Ishikawa (cell line): ENCODE results near the gene DROSHA.

ENCODE experiments used
- CEBPB ChIP-seq: IDR thresholded peaks from 2 replicates; pipeline ENCODE4 v1.6.1; 2012
- CREB1 ChIP-seq: IDR thresholded peaks from 2 replicates; pipeline ENCODE4 v1.6.1; 2012; ENCODE audit warnings: low read depth
- EGR1 ChIP-seq: IDR thresholded peaks from 2 replicates; pipeline ENCODE4 v1.6.1; 2012
- EP300 ChIP-seq: IDR thresholded peaks from 2 replicates; pipeline ENCODE4 v1.6.1; 2012; ENCODE audit warnings: borderline replicate concordance
- FOXM1 ChIP-seq: IDR thresholded peaks from 2 replicates; pipeline ENCODE4 v1.6.1; 2012; ENCODE audit warnings: low read depth, borderline replicate concordance
- NFIC ChIP-seq: IDR thresholded peaks from 2 replicates; pipeline ENCODE4 v1.6.1; 2012
- RAD21 ChIP-seq: IDR thresholded peaks from 2 replicates; pipeline ENCODE4 v1.6.1; 2012; ENCODE audit warnings: low read depth
- TAF1 ChIP-seq: IDR thresholded peaks from 2 replicates; pipeline ENCODE4 v1.6.1; 2012; ENCODE audit warnings: low read depth, mild to moderate bottlenecking
- TCF12 ChIP-seq: IDR thresholded peaks from 2 replicates; pipeline ENCODE4 v1.6.1; 2012; ENCODE audit warnings: low read depth
- TEAD4 ChIP-seq: IDR thresholded peaks from 2 replicates; pipeline ENCODE4 v1.6.1; 2012
- USF1 ChIP-seq: IDR thresholded peaks from 2 replicates; pipeline ENCODE4 v1.6.1; 2012
- YY1 ChIP-seq: IDR thresholded peaks from 2 replicates; pipeline ENCODE4 v1.6.1; 2012; ENCODE audit warnings: low read depth
- ZBTB7A ChIP-seq: IDR thresholded peaks from 2 replicates; pipeline ENCODE4 v1.6.1; 2012; ENCODE audit warnings: low read depth
- TF ChIP-seq, protein P1 (sequence below): IDR thresholded peaks from 2 replicates; pipeline ENCODE4 v1.6.1; 2012
- TF ChIP-seq, protein P2 (sequence below): IDR thresholded peaks from 2 replicates; pipeline ENCODE4 v1.6.1; 2012; ENCODE audit warnings: low read depth, mild to moderate bottlenecking

The DROSHA gene

GRCh38 chr5:31573494-31574142 lies 41.7 kb upstream of the DROSHA start:
- TF ChIP-seq RAD21 (no peak), TEAD4 (no peak), YY1 (no peak), EP300 (no peak)
- TF ChIP-seq, protein P1, sequence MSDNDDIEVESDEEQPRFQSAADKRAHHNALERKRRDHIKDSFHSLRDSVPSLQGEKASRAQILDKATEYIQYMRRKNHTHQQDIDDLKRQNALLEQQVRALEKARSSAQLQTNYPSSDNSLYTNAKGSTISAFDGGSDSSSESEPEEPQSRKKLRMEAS, result no peak

DNA sequence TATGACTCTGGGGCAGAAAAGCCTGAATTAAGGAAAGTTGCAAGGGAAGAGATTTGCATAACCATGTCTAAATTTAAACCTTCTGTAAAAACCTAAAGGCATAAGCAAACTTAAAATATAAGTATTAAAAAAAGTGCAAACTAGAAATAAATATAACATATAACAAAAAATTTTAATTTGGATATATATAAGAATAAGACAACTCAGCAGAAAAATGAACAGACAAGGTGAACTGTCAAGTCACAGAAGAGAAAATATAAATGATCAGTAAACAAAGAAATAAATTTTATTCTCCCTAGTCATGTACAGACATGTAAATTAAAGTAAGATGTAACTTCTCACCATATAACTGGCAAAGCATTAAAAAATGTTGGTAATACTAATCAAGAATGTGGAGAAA lies 37.2 kb upstream of the DROSHA start:
- TF ChIP-seq TCF12 (no peak), TEAD4 (no peak), USF1 (no peak), TAF1 (no peak), CEBPB (no peak), CREB1 (no peak), FOXM1 (no peak), EGR1 (no peak)
- TF ChIP-seq, protein P2, sequence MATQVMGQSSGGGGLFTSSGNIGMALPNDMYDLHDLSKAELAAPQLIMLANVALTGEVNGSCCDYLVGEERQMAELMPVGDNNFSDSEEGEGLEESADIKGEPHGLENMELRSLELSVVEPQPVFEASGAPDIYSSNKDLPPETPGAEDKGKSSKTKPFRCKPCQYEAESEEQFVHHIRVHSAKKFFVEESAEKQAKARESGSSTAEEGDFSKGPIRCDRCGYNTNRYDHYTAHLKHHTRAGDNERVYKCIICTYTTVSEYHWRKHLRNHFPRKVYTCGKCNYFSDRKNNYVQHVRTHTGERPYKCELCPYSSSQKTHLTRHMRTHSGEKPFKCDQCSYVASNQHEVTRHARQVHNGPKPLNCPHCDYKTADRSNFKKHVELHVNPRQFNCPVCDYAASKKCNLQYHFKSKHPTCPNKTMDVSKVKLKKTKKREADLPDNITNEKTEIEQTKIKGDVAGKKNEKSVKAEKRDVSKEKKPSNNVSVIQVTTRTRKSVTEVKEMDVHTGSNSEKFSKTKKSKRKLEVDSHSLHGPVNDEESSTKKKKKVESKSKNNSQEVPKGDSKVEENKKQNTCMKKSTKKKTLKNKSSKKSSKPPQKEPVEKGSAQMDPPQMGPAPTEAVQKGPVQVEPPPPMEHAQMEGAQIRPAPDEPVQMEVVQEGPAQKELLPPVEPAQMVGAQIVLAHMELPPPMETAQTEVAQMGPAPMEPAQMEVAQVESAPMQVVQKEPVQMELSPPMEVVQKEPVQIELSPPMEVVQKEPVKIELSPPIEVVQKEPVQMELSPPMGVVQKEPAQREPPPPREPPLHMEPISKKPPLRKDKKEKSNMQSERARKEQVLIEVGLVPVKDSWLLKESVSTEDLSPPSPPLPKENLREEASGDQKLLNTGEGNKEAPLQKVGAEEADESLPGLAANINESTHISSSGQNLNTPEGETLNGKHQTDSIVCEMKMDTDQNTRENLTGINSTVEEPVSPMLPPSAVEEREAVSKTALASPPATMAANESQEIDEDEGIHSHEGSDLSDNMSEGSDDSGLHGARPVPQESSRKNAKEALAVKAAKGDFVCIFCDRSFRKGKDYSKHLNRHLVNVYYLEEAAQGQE, result no peak

DNA sequence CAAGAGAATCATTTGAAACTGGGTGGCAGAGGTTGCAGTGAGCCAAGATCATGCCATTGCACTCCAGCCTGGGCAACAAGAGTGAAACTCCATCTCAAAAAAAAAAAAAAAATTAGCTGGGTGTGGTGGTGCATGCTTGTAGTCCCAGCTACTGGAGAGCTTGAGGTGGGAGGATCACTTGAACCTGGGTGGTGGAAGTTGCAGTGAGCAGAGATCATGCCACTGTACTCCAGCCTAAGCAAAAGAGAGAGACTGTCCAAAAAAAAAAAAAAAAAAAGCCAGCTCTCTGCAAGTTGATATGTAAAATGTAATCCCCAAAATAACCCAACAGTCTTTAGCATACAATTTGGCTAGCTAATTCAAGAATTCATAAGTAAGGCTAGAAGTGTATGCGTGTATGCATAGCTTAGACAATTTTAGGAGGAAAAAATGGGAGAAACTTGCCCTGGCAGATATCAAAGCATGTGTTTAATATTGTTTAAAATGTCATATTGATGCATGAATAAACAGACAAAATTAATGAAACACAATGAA lies 36.5 kb upstream of the DROSHA start:
- no peak for TF ChIP-seq YY1
- no peak for TF ChIP-seq USF1
- TF ChIP-seq NFIC, result no peak
- TF ChIP-seq, protein P2, result no peak
- no peak for TF ChIP-seq TAF1
- no peak for TF ChIP-seq EP300
- no peak for TF ChIP-seq FOXM1
- TF ChIP-seq EGR1, result no peak
- TF ChIP-seq CEBPB, result no peak
- TF ChIP-seq, protein P1, result no peak
- TF ChIP-seq RAD21, result no peak
- TF ChIP-seq TCF12, result no peak
- no peak for TF ChIP-seq ZBTB7A

DNA sequence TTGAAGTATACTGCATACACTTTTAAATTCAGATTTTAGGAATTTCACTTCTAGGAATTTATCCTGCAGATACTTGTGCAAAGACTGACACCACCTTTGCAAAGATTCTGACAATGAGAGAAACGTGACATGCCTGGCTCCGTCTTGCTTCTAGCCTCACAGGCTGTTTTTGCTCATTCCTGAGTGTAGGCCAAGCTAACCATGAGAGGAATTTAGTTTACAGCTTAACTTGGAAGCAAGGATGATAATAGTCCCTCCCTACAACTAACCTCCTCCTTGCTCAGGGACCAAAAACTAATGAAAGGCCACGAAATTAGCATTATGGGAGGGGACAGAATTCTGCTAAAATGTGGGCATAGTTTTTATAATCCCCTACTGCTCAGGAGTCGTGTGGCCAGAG lies 31.3 kb upstream of the DROSHA start:
- TF ChIP-seq, protein P2, result no peak
- no peak for TF ChIP-seq CEBPB
- TF ChIP-seq TCF12, result no peak
- no peak for TF ChIP-seq ZBTB7A
- TF ChIP-seq TEAD4, result no peak
- no peak for TF ChIP-seq EP300
- TF ChIP-seq CREB1, result no peak
- TF ChIP-seq NFIC, result no peak
- no peak for TF ChIP-seq YY1
- TF ChIP-seq, protein P1, result no peak
- no peak for TF ChIP-seq TAF1
- no peak for TF ChIP-seq RAD21
- no peak for TF ChIP-seq USF1
- TF ChIP-seq FOXM1, result no peak
- TF ChIP-seq EGR1, result no peak
